ENCODE data around the gene AGBL3.

DNA sequence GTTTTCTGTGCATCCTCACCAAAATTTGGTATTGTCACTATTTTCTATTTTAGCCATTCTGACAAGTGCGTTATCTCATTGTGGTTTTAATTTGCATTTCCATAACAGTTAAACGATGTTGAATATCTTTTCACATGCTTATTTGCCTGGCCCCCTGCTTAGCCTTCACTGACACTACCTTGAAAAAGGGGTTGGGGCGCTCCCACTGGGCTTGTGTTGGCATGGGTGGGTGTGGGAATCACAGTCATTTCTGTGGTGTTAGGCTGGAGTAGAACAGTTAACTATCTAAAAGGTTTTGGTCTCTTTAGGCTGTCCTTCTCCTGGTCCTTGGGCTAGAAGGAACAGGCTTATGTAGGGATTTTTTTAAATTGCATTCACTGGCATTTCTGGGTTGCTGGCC lies 89.4 kb downstream of the AGBL3 start:
- TF ChIP-seq, protein P1, sequence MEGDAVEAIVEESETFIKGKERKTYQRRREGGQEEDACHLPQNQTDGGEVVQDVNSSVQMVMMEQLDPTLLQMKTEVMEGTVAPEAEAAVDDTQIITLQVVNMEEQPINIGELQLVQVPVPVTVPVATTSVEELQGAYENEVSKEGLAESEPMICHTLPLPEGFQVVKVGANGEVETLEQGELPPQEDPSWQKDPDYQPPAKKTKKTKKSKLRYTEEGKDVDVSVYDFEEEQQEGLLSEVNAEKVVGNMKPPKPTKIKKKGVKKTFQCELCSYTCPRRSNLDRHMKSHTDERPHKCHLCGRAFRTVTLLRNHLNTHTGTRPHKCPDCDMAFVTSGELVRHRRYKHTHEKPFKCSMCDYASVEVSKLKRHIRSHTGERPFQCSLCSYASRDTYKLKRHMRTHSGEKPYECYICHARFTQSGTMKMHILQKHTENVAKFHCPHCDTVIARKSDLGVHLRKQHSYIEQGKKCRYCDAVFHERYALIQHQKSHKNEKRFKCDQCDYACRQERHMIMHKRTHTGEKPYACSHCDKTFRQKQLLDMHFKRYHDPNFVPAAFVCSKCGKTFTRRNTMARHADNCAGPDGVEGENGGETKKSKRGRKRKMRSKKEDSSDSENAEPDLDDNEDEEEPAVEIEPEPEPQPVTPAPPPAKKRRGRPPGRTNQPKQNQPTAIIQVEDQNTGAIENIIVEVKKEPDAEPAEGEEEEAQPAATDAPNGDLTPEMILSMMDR (IDR thresholded peaks at IDR 0.05; ENCODE audit: control extremely low read depth in 1 of 3, insufficient read depth in 1 of 3, low read depth in 1 of 3, low read length in 3 of 3) = no peak
- TF ChIP-seq KDM5A (IDR thresholded peaks at IDR 0.05; ENCODE audit: low read length) (no peak), NRF1 (IDR thresholded peaks at IDR 0.05; ENCODE audit: low read depth, low read length) (no peak), SAP30 (IDR thresholded peaks at IDR 0.05; ENCODE audit: insufficient read depth, insufficient replicate concordance, low read length) (no peak), POLR2A (IDR thresholded peaks at IDR 0.05; ENCODE audit: control extremely low read depth in 1 of 2, low read depth in 2 of 2, low read length in 2 of 2) (no peak), ZNF274 (IDR thresholded peaks at IDR 0.05; ENCODE audit: borderline replicate concordance, extremely low read depth, low read length) (no peak), EP300 (IDR thresholded peaks at IDR 0.05; ENCODE audit: borderline replicate concordance in 1 of 2, low read depth in 2 of 2, low read length in 2 of 2) (no peak), RAD21 (IDR thresholded peaks at IDR 0.05 in 1 of 2, conservative IDR thresholded peaks at IDR 0.05 in 1 of 2; ENCODE audit: low read depth in 2 of 2, low read length in 2 of 2) (no peak), FOSL1 (IDR thresholded peaks at IDR 0.05; ENCODE audit: insufficient read depth, low read depth, low read length) (no peak), HDAC6 (IDR thresholded peaks at IDR 0.05; ENCODE audit: low read depth, low read length) (no peak)
- TF ChIP-seq, protein P2, sequence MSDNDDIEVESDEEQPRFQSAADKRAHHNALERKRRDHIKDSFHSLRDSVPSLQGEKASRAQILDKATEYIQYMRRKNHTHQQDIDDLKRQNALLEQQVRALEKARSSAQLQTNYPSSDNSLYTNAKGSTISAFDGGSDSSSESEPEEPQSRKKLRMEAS (IDR thresholded peaks at IDR 0.05) = no peak
- TF ChIP-seq, protein P3, sequence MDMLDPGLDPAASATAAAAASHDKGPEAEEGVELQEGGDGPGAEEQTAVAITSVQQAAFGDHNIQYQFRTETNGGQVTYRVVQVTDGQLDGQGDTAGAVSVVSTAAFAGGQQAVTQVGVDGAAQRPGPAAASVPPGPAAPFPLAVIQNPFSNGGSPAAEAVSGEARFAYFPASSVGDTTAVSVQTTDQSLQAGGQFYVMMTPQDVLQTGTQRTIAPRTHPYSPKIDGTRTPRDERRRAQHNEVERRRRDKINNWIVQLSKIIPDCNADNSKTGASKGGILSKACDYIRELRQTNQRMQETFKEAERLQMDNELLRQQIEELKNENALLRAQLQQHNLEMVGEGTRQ (IDR thresholded peaks at IDR 0.05; ENCODE audit: low read length) = no peak
- TF ChIP-seq, protein P4, sequence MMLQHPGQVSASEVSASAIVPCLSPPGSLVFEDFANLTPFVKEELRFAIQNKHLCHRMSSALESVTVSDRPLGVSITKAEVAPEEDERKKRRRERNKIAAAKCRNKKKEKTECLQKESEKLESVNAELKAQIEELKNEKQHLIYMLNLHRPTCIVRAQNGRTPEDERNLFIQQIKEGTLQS (IDR thresholded peaks at IDR 0.05; ENCODE audit: insufficient read depth, low read depth, low read length) = no peak

All from H1 (cell line).